Panc1 (cell line): ENCODE data around the gene RLN3.

Experiments
- CTCF ChIP-seq: fragments of 450-650 bp; IDR thresholded peaks from 2 replicates; pipeline ENCODE4 v1.5.1; 2017; ENCODE audit warnings: mild to moderate bottlenecking
- TF ChIP-seq, protein P1 (sequence below), 2 experiments: IDR thresholded peaks; 2 replicates each; pipeline ENCODE4 v1.6.1; 2011 to 2012; ENCODE audit warnings: low read depth in 2 of 2, control low read depth in 1 of 2, low read length in 1 of 2, mild to moderate bottlenecking in 1 of 2, moderate library complexity in 1 of 2; ENCODE audit not compliant: insufficient read depth in 1 of 2

DNA sequence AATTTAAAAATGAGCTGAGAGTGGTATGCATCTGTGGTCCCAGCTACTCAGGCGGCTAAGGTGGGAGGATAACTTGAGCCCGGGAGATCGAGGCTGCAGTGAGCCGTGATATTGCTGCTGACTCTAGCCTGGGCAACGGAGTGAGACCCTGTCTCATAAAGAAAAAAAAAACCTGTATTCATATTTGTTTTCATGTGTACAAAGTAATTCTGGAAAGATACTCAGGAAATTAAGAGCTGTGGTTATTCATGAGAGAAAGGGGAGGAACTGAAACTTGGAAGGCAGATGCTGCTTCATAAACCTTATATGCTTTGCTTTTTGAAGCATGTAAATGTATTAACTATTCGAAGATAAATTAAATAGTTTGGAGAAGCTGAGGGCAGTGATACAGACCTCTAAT, 8.8 kb upstream of the RLN3 start:
- TF ChIP-seq CTCF, result no peak
- TF ChIP-seq, protein P1, sequence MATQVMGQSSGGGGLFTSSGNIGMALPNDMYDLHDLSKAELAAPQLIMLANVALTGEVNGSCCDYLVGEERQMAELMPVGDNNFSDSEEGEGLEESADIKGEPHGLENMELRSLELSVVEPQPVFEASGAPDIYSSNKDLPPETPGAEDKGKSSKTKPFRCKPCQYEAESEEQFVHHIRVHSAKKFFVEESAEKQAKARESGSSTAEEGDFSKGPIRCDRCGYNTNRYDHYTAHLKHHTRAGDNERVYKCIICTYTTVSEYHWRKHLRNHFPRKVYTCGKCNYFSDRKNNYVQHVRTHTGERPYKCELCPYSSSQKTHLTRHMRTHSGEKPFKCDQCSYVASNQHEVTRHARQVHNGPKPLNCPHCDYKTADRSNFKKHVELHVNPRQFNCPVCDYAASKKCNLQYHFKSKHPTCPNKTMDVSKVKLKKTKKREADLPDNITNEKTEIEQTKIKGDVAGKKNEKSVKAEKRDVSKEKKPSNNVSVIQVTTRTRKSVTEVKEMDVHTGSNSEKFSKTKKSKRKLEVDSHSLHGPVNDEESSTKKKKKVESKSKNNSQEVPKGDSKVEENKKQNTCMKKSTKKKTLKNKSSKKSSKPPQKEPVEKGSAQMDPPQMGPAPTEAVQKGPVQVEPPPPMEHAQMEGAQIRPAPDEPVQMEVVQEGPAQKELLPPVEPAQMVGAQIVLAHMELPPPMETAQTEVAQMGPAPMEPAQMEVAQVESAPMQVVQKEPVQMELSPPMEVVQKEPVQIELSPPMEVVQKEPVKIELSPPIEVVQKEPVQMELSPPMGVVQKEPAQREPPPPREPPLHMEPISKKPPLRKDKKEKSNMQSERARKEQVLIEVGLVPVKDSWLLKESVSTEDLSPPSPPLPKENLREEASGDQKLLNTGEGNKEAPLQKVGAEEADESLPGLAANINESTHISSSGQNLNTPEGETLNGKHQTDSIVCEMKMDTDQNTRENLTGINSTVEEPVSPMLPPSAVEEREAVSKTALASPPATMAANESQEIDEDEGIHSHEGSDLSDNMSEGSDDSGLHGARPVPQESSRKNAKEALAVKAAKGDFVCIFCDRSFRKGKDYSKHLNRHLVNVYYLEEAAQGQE (IDR thresholded peaks at IDR 0.05; ENCODE audit: insufficient read depth in 1 of 2, low read depth in 2 of 2, low read length in 1 of 2), result no peak
